ENCODE data around the gene CCKAR. TPM values are rescaled to one million over a fixed set of nuclear protein-coding genes. Genes with fewer than 3 reads are reported as not detected.

The CCKAR gene
- total and polyA plus RNA-seq, 2 donors (not counting 3 experiments of a cell fraction or from before 2014, with no cell fraction given), result not detected

DNA sequence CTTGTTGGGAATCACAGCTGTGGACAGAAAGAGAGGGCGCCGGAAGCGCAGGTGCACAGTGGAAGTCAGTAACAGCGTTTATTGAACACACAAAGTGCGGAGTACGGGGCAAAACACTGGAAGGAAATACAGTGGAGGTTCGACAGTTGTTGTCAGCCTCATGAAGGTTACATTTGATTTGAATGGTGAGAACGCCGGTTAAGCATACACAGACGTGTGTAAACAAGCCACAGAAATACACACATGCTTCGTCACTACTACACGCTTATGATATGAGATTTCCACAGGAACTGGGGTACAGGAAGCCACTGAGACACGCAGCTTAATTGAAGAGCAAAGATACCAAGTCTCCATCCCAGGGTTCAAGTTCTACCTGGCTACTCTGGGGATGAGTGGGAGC is 12.0 kb downstream of the CCKAR start:
- POLR2A ChIA-PET, result no interaction called here
- Histone ChIP-seq H3K4me2 (ENCODE audit: insufficient read depth, low read length) (no peak overlapping the region), H3K27ac (ENCODE audit: insufficient read depth, low read depth, low read length) (no peak overlapping the region), H3K4me1 (ENCODE audit: control insufficient read depth, extremely low read depth, insufficient read depth, low read length) (no peaks in the 10 kb centered on the region), H3K27me3 (ENCODE audit: control insufficient read depth in 2 of 2, insufficient read depth in 2 of 2, low read length in 2 of 2) (peaks cover 4 to 7% of the 10 kb centered on the region in 2 experiments), H3K79me2 (ENCODE audit: control insufficient read depth, insufficient read depth, low read length) (no peaks in the 10 kb centered on the region), H3K4me3 (replicated peaks in 1 of 3; ENCODE audit: insufficient read depth in 1 of 3, low read depth in 1 of 3, low read length in 3 of 3) (no peak overlapping the region), H3K36me3 (ENCODE audit: control insufficient read depth in 2 of 2, extremely low read depth in 1 of 2, insufficient read depth in 2 of 2, low read length in 2 of 2) (no peaks in the 10 kb centered on the region), H4K20me1 (replicated peaks; ENCODE audit: control insufficient read depth, extremely low read depth, insufficient read depth, low read length) (no peaks in the 10 kb centered on the region), H2AFZ (ENCODE audit: low read depth, low read length) (no peak overlapping the region), H3K9me1 (replicated peaks; ENCODE audit: control insufficient read depth, extremely low read depth, insufficient read depth, low read length) (no peaks in the 10 kb centered on the region), H3K9me3 (replicated peaks; ENCODE audit: control insufficient read depth, insufficient read depth, low read length) (no peaks in the 10 kb centered on the region), H3K9ac (replicated peaks; ENCODE audit: extremely low read depth, insufficient read depth, low read length) (no peak overlapping the region)
- no peak for DNase-seq (ENCODE audit: low read depth, low spot score)
- FAIRE-seq, result no peak
- CTCF ChIA-PET, result no interaction called here
- BruUV-seq (replicated peaks), result no TSS peak
- TF ChIP-seq MAX (IDR thresholded peaks at IDR 0.05; ENCODE audit: insufficient read depth, insufficient read length) (no peak), POLR2A (IDR thresholded peaks at IDR 0.05; ENCODE audit: low read depth, low read length) (no peak), MYC (IDR thresholded peaks at IDR 0.05; ENCODE audit: low read depth, low read length) (no peak), EZH2 (IDR thresholded peaks at IDR 0.05; ENCODE audit: borderline replicate concordance, low read depth, low read length, severe bottlenecking) (no peak), FOS (IDR thresholded peaks at IDR 0.05; ENCODE audit: borderline replicate concordance, insufficient read depth, low read length) (no peak), GATA2 (IDR thresholded peaks at IDR 0.05; ENCODE audit: insufficient read depth, insufficient read length, low read depth, low read length) (no peak), POLR2AphosphoS5 (IDR thresholded peaks at IDR 0.05; ENCODE audit: insufficient read depth, low read depth, low read length) (no peak), JUN (IDR thresholded peaks at IDR 0.05; ENCODE audit: borderline replicate concordance, insufficient read depth, insufficient read length, low read depth) (no peak)
- TF ChIP-seq, protein P1, sequence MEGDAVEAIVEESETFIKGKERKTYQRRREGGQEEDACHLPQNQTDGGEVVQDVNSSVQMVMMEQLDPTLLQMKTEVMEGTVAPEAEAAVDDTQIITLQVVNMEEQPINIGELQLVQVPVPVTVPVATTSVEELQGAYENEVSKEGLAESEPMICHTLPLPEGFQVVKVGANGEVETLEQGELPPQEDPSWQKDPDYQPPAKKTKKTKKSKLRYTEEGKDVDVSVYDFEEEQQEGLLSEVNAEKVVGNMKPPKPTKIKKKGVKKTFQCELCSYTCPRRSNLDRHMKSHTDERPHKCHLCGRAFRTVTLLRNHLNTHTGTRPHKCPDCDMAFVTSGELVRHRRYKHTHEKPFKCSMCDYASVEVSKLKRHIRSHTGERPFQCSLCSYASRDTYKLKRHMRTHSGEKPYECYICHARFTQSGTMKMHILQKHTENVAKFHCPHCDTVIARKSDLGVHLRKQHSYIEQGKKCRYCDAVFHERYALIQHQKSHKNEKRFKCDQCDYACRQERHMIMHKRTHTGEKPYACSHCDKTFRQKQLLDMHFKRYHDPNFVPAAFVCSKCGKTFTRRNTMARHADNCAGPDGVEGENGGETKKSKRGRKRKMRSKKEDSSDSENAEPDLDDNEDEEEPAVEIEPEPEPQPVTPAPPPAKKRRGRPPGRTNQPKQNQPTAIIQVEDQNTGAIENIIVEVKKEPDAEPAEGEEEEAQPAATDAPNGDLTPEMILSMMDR (IDR thresholded peaks at IDR 0.05; ENCODE audit: extremely low read depth in 1 of 2, insufficient read depth in 1 of 2, low read depth in 1 of 2, low read length in 2 of 2), result no peak
- dilution Hi-C loops (cut with MboI; ENCODE audit: extremely low pct_ligation_motif_present, low sequenced_read_pairs), result no loop called here
- intact Hi-C loops (cut with micrococcal nuclease), result no loop called here
